GM12873 (cell line): ENCODE measurements around the gene MAPK4.

ENCODE experiments used
- CTCF ChIP-seq: IDR thresholded peaks from 2 replicates; pipeline ENCODE4 v1.5.1; 2012; ENCODE audit warnings: low read depth, mild to moderate bottlenecking, moderate library complexity, low read length, control low read depth; ENCODE audit not compliant: insufficient read depth; ENCODE audit errors: missing control alignments

Gene MAPK4

GRCh38 chr18:50622865-50623393 lies 63.0 kb downstream of the MAPK4 start:
- no peak for TF ChIP-seq CTCF

GRCh38 chr18:50623694-50624352 lies 63.9 kb downstream of the MAPK4 start:
- no peak for TF ChIP-seq CTCF

DNA sequence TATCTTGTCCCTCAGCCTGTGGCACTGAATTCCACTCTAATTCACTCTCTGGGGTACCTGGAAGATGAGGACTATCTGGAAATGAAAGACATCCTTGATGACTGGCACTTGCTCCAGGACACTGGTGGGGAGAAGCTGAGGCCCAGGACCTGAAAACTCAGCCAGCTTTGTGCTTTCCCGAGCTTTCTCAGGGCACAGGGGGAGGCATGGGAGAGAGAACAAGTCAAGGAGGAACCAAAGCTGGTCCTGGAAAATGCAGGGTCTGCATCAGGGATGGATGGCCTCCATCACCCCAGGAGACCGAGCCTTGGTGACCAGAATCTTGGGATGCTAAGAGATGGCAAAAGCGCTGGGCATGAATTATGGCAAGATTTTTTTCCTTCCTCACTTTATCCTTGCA lies 65.1 kb downstream of the MAPK4 start:
- TF ChIP-seq CTCF, result no peak

DNA sequence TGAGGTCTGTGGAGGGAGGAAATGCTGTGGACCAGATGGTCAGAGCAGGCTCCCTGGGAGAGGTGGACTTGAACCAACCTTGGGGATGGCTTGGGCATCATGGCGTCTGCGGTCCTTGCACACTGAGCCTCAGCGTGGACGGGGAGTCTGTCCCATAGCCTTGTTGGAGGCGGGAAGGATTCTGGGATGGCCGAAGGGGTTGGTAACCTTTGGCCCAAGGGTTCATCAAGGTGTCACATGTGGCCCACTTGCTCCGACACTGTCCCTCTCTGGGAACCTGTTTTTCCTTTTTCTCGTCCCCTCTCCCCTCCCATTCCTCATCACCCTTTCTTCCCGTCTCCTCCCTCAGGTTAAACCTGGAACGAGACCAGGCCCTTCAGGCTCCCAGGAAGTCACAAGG lies 66.4 kb downstream of the MAPK4 start:
- TF ChIP-seq CTCF, result no peak

DNA sequence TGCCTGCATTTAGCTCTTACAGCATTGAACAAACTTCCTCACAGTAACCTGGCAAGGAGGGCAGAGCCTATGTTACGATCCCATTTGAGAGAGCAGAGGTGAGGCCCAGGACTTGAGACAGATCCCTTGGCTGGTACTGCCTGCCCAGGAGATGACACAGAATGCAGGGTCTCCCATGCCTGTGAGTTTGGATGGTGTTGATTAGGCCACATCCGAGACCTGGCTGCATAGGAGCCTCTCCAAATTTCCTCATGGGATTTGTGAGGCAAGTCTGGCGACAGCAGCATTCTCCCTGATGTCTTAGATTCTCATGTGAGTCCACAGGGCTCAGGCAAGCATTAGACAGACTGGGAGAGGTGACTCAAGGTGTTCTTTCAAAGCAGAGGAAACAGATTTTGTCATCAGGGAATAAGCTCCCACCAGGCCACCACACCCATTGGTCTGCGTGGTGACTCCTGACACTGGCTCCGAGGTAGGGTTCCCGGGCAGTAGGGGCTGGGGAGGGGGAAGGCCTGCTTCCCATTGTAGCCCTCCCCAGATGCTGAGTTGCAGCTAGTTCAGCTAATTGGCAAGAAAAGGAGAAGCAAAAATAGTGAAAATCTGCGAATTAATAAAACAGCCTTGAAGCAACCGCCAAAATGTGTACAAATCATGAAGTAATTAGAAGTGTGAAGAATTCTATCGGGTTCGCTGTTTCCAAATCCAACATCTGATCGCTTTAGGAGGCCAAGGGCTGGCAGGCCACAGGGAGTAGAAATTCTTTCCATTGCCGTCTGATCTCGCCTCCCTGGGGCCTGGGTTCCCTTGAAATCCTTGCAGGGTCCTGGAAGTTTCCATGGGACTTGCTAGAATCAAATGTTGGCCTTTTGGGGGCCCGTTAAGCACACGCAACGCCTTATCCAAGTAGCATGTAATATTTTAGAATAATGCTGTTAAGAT lies 68.0 kb downstream of the MAPK4 start:
- TF ChIP-seq CTCF, result no peak

DNA sequence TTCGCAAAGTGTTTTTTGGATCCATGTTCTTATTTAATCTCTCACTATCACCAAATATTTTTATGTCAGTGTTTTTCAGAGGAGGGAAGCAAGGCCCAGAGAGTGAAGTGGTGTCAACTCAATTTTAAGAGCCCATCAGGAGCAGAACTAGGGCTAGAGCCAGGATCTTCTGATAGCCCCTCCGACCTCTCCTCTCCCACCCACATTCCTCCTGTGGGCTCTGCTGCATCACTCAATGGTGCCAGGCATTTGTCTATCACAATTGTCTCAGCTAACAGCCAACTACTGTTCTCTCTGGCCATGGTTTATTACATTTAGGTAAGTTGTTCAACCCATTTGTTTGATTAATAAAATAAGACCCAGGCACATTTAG lies 68.6 kb downstream of the MAPK4 start:
- TF ChIP-seq CTCF, result no peak

GRCh38 chr18:50629148-50629631 lies 69.3 kb downstream of the MAPK4 start:
- no peak for TF ChIP-seq CTCF
